Measurements from ENCODE around the gene CSNK1E.
A peak's percentile ranks its signal among the peaks of the same experiment; 100 is the strongest.

CSNK1E gene

DNA sequence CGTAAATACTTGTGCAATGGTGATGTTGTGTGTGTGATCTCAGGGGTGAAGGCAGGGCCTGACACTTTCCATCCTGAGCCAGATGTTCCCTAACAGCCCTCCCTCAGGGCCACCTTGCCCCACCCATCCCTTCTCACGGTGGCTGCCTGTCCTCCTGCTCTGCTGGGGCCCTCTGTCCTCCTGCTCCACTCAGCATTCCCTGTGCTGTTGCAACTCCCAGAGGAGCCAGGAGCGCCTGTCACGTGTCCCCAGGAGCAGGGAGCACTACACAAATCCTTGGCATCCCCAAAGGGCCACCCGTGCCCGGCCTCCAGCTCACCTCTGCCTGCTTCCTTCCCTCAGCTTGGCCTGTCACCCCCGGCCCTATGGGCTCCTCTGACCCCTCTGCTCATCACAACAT, 10.2 kb upstream of the CSNK1E start:
- no peak for DNase-seq

GRCh38 chr22:38325587-38325986, 8.4 kb upstream of the CSNK1E start:
- DNase-seq: no peak

- DNase-seq: no peak
These were observed 3.6 kb upstream of the CSNK1E start for GRCh38 chr22:38320605-38321402.

DNA sequence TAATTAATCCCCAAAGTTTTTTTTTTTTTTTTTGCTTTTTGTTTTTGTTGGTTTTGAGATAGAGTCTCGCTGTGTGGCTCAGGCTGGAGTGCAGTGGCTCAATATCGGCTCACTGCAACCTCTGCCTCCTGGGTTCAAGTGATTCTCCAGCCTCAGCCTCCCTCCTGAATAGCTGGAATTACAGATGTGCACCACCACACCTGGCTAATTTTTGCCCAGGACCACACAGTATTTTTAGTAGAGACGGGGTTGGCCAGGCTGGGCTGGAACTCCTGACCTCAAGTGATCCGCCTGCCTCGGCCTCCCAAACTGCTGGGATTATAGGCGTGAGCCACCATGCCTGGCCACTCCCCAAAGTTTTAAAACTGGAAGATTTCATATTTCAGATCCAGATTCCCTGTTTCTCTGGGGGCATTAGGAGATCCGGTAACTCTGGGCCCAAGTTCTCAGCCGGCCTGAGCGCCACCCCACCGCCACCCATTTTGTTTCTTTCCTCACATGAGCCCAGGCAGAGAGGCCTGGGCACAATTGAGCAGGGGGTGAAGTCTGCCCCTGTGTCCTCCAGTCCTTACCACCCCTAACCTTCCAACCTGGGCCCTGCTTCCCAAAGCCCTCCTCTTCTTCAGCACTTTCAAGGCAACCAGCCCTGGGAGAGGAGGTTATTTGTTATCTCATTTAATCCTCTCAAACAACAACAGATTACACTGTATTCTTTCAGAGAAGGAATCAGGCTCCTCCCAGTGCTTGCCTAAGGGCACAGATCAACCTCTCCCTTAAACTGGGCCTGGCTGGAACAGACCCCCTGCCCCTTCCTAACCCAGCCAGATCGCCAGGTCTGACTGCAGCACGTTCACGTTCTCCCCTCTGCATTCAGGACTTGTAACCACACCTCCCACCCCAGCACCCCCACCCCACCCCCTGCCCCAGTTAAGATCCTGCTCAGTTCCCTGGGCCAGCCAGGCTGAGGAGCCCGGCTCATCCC, 1.9 kb upstream of the CSNK1E start:
- DNase-seq: no peak

DNA sequence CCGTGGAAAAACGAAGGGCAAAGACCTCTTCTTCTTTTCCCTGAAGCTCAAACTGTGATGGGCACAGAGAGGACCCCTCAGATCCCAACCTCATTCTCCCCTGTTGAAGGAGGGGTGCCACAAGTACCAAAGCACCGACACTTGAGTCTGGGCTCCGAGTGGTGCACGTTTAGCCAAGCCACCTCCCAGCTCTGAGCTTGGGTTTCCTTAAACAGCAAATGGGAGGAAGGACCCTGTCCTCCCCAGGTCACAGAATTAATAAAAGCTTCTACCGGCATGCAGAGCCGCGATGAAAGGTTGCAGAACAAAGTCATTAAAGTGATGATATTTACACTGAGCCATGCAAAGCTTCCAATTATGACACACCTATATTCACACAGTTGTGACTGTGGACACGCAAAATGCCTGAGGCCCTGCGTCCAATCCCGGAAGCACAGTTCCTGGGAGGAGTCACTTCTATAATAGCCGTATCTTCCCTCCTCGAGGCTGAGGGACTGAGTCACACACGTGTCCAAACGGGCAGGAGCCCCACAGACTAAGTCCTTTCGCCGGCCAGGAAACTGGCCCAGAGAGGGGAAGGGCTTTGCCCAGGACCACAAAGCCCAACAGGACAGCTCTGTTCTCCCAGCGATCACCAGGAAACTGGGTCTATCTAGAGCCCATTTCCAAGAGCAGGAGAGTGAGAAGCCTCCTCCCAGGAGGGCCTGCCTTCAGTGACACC, 922 bp upstream of the CSNK1E start:
- peak; percentile 74 for DNase-seq

DNA sequence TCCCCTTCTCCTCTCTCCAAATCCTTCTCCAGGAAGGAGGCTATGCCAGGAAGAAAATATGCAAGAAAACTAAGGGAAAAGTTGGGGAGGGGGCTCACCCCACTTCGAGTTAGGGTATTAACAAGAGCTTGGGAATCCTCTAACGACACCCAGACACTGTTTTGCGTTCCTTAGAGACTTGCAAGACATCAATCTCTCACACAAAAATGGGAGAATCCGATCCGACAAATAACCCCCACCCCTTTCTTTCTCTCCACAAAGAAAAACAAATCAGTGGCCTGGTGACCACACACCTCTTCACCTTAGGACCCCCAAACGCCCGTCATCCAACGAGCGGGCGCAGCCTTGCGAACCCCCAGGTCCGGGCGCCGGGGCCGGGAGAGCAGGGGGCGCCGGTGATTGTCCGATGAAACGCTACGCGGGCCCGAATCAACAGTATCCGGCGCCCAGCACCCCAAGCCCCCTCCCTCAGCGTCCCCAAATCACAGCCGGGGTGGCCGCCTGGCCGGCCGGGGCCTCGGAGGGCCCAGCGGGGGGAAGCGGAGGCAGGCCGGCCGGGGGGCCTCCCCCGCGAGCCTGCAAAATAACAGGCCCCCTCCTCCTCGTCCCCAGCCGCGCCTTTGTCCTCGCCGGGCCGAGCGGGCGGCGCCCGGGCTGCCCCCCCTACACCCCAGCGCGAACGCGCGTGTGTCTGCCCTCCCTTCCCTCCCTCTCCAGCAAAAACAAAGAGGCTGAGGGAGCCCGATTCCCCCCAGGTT, 690 bp downstream of the CSNK1E start:
- DNase-seq: no peak

DNA sequence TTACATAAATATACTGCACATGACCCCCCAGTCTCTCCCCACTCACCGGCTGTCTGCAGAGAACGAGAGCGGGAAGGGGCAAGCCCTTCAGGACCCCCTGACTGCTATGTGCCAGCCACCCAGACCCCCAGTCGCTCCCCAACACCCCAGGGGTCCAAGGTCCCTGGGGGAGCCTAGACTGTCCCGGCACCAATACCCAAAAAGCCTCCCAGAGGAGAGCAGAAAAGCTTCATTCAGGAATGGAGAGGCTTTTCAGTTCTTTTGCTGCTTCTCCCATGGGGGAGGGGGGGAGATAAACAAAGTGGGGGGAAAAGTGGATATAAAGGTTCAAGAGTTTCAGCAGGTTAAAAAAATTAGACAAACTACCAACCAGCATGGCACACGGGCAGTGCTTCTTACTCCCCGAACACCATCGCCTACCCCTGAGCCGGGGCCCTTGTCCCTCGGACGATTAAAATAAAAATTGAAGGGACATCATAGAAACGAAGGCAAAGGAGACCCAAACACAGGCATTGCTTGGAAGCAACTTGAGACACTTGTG, 1.3 kb downstream of the CSNK1E start:
- no peak for DNase-seq

DNA sequence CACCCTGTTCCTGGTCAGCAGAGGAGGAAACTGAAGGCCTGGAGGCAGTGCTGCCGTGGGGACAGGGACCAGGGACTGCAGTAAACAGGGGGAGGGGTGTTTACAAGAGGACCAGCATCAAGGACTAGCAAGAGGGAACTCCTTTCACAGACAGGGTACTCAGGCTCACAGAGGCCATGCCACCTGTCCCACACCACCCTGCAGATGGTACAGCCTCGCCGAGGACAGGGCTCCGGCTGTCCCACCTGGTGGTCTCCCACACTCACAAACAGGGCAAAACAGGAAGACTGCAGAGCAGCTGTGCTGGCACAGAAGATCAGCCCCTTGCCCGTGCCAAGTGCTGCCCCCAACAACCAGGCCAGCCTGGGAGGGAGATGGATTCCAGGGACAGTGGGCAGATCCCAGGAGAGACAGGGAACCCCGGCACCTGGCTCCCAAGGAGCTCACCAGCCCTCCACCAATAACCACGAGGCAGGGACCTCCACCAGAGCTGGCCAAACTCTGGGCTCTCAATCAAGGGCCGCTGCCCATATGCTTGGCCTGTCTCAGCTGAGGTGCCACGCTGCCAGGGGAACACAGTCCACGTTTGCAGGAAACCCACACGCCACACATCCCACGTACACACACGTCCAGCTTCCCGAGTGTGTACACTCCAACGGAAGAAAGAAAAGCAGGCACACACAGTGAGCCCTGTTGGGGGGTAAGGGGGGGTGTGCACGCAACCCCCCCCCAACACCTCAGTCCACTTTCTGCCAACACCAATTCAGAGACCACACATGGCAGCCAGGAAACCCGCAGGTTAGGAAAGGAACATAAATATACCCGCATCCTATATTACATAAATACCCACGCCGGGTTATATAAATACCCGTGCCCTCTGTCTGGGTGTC, 2.1 kb downstream of the CSNK1E start:
- no peak for DNase-seq

GRCh38 chr22:38314051-38314932, 2.9 kb downstream of the CSNK1E start:
- no peak for DNase-seq

GRCh38 chr22:38313384-38313955, 3.8 kb downstream of the CSNK1E start:
- DNase-seq: peak; percentile 72

GRCh38 chr22:38312261-38312800, 4.9 kb downstream of the CSNK1E start:
- no peak for DNase-seq

DNA sequence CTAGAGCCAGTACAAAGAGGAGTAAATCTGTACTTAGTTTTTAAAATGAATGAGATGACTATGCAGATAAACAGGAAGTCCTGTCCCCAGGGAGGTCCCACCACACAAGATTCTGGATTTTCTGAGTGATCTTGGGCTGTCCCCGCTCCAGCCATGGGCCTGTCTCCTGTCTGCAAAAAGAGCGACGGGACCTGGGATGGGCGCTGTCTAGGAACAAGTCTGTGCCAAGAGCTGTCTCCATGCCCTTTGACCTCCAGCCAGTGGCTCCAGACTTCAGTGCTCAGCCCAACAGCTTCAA, 6.0 kb downstream of the CSNK1E start:
- no peak for DNase-seq

DNA sequence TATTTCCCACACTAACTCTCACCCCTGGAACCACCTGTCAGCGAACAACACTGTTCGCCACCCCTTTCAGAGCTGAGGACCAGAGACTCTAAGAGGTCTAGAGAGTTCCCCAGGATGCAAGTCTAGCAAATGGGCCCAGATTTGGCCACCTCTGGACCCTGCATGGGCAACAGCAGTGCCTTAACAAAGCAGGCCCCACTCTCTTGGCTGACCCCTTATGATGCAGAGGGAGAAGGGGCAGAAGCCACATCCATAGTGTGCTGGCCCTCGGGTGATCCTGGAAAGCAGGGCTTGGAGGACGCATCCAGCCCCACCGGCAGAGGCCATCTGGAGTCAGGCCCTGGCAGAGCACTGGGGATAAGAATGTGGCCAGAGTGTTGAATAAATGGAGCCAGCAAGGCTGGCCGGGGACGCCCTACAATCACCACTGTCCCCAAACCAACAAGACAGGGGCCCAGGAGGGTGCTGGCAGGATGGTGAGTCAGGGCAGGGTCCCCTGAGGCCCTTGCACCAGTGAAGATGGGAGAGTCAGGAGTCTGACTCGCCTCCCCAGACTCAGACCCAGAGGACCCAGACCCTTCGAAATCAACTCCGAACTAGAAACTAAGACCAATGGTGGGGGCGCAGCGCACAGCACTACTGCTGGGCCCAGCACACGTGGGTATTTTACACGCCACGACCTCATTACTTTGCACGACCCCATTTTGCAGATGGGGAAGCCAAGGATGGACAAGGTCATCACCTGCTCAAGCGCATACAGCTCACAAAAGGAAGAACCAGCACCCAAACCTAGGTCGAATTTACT, 6.5 kb downstream of the CSNK1E start:
- DNase-seq: no peak

DNA sequence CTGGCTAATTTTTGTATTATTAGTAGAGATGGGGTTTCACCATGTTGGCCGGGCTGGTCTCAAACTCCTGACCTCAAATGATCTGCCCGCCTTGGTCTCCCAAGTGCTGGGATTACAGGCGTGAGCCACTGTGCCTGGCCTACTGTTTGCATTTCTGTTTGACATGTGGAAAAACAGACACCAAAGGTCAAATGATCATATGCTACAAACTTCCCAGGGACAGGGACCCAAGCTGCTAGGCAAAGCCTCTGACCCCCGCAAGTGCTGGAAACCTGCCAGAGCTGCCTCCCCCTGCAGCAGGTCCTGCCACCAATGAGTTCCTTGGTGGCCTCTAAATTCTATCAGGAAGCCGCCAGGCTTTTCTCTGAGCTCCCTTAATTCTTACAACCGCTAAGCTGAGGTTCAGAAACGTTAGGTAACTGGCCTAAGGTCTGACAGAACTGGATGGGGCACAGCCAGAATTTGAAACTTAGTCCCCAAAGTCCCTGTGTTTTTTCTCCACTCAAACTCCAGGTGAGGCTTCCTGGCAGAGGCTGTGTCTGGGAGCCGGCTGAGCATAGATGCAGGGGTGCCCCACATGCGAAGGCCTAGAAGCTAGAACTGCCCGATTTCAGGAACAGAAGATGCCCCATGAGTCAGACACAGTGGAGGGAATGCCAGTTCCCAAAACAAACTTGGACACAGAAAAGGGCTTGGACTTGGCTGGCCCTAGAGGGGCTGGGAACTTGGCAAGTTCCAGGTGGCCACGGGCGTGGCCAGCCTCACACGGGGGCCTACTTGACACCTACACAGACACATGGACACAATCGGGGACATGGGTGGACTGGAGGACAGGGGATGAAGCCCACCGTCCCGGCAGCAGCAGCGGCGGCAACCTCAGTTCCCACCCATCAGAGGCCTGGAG, 7.4 kb downstream of the CSNK1E start:
- no peak for DNase-seq

DNA sequence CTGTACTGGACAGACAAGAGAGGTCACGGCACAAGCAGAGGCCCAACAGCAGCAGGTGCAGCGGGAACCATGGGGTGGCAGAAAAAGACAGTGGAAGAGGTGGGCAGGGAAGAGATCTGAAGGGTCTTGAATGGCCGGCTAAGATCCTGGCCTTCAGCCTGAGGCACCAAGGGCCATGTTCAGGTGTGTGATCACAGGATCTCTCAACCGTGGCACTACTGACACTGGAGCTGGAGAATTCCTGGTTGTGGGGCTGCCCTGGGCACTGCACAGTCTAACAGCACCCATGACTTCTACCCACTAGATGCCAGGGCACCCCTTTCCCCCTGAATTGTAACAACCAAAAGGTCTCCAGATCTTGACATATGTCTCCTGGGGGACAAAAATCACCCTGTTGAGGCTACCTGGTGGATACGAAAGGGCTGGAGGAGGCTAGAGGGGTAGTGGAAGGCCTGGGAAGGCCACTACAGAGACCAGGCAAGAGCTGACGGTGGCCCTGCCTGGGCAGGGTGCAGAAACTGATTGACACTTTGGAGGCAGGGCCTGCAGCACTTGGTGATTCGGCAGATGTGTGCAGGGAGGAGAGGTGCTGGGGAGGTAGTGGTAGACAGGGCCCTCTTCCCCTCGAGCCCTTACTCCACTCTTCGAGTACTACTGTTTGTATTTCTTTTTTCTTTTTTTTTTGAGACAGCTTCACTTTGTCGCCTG, 8.3 kb downstream of the CSNK1E start:
- DNase-seq: no peak

DNA sequence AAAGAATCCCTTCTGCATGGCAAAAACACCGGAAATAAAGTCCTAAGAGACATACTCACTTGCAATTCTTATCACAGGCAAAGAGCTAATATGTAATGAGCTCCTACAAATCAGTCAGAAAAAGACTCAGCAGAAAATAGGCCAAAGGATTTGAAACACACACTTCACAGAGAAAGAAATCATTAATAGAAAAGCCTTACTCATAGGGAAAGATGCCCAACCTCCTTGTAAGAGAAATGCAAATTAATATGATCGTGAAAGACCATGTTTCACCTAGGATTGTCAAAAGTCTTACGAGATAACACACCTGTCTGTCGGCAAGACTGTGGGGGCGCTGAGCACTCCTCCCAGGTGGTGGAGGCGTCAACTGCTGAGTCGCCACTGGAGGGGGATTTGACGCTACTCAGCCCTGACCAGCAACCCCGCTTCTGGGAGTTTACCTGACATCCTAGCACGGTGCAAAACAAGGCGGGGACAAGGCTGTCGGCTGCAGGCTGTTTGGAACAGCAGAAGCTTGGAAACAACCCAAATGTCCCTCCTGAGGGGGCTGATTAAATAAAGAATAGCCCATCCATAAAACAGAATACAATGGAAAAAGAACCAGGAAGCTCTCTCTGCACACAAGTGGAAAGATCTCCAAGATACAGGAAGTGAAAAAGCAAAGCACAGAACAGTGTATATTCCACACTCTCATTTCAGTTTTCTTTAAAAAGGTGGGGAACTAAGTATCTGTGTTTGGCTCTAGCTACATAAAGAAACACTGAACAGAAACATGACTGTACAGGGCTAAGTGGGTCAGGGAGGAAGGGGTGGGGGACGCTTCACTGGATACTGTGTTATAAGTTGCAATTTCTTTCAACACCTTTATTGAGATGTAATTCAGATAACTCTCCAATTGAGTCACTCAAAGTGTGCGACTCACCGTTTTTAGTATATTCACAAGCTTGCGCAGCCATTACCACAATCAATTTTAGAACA, 11.5 kb downstream of the CSNK1E start:
- DNase-seq: no peak

All from NCI-H226 (cell line).